ENCODE measurements around the gene FCHSD1. TPM values are rescaled to one million over a fixed set of nuclear protein-coding genes. Genes with fewer than 3 reads are reported as not detected.
"Not testable (repeated sequence)": the region's sequence is repeated elsewhere in the genome, so short reads cannot be mapped to it uniquely, and the experiment has no call there.

Gene FCHSD1
- total RNA-seq, 4 donors from 2014 or later: 2.4 to 27.2 (median 11.3) TPM

GRCh38 chr5:141615991-141616720 lies 35.1 kb downstream of the FCHSD1 start:
- peak overlapping the region in 1 of 2 donors; percentile 87 for H3K27ac ChIP-seq
- H3K4me3 ChIP-seq: no peak overlapping the region

GRCh38 chr5:141613344-141613743 lies 37.9 kb downstream of the FCHSD1 start:
- TF ChIP-seq CTCF (IDR thresholded peaks at IDR 0.05) (no peak), POLR2A (IDR thresholded peaks at IDR 0.05) (no peak)
- Histone ChIP-seq H3K4me1 (peaks cover 0 to 10% of the 10 kb centered on the region in 2 donors), H3K4me3 (no peak overlapping the region), H3K27me3 (no peaks in the 10 kb centered on the region), H3K9me3 (no peaks in the 10 kb centered on the region), H3K36me3 (no peaks in the 10 kb centered on the region), H3K27ac (peak overlapping the region in 1 of 2 donors; percentile 6)
- DNase-seq: no peak
- intact Hi-C loops (cut with DNase I; ENCODE audit: low total_unique reads): no loop called here

More at GRCh38 chr5:141615991-141616720, 35.1 kb downstream of the FCHSD1 start:
- peaks cover 0 to 10% of the 10 kb centered on the region in 2 donors for H3K4me1 ChIP-seq
- intact Hi-C loops (cut with DNase I; ENCODE audit: low total_unique reads): no loop called here
- H3K27me3 ChIP-seq: no peaks in the 10 kb centered on the region
- no peaks in the 10 kb centered on the region for H3K36me3 ChIP-seq
- no peak for DNase-seq
- no peaks in the 10 kb centered on the region for H3K9me3 ChIP-seq
- TF ChIP-seq POLR2A (IDR thresholded peaks at IDR 0.05) (no peak), CTCF (IDR thresholded peaks at IDR 0.05) (no peak)

GRCh38 chr5:141611289-141611688 lies 39.9 kb downstream of the FCHSD1 start:
- Histone ChIP-seq H3K9me3 (no peaks in the 10 kb centered on the region), H3K27ac (no peak overlapping the region), H3K27me3 (no peaks in the 10 kb centered on the region), H3K4me3 (no peak overlapping the region), H3K36me3 (no peaks in the 10 kb centered on the region), H3K4me1 (peaks cover 0 to 4% of the 10 kb centered on the region in 2 donors)
- TF ChIP-seq POLR2A (IDR thresholded peaks at IDR 0.05) (no peak), CTCF (IDR thresholded peaks at IDR 0.05) (no peak)
- intact Hi-C loops (cut with DNase I; ENCODE audit: low total_unique reads): no loop called here
- DNase-seq: no peak

- H3K27ac ChIP-seq; H3K4me1 ChIP-seq; DNase-seq; H3K4me3 ChIP-seq; H3K27me3 ChIP-seq; H3K36me3 ChIP-seq; intact Hi-C loops (cut with DNase I; ENCODE audit: low total_unique reads); H3K9me3 ChIP-seq: not testable (repeated sequence)
Measured at GRCh38 chr5:141609921-141610320, 41.3 kb downstream of the FCHSD1 start.

- no peaks in the 10 kb centered on the region for H3K27me3 ChIP-seq
- peaks cover 3 to 4% of the 10 kb centered on the region in 2 donors for H3K4me1 ChIP-seq
- H3K27ac ChIP-seq: no peak overlapping the region
- no peak for DNase-seq
- H3K4me3 ChIP-seq: no peak overlapping the region
- TF ChIP-seq CTCF (IDR thresholded peaks at IDR 0.05) (no peak), POLR2A (IDR thresholded peaks at IDR 0.05) (no peak)
- no peaks in the 10 kb centered on the region for H3K36me3 ChIP-seq
- no peaks in the 10 kb centered on the region for H3K9me3 ChIP-seq
- intact Hi-C loops (cut with DNase I; ENCODE audit: low total_unique reads): no loop called here
Measured at GRCh38 chr5:141609044-141609443, 42.2 kb downstream of the FCHSD1 start.

Data from uterus (tissue), 4 donors.